HFF-Myc (cell line): Measurements from ENCODE around the gene CIPC.

Experiments used
- DNase-seq: peaks from one replicate; pipeline ENCODE4 v3.0.0-alpha.2; 2011; ENCODE audit warnings: low read depth; ENCODE audit errors: extremely low read depth
- H3K4me3 ChIP-seq: replicated peaks from 2 replicates; pipeline ENCODE4 v1.5.1; 2011; ENCODE audit warnings: low read depth, mild to moderate bottlenecking, control low read depth, low read length
- CTCF ChIP-seq: IDR thresholded peaks from 2 replicates; pipeline ENCODE4 v1.5.1; 2012; ENCODE audit warnings: mild to moderate bottlenecking, low read depth, low read length, control low read depth; ENCODE audit errors: missing control alignments

Gene CIPC

GRCh38 chr14:77097700-77098528 lies at the start of gene CIPC:
Gene CIPC, plus strand, starts transcription at chr14:77098258. Its CDS starts 7,451 bp downstream, at chr14:77105709.
- no peak for TF ChIP-seq CTCF
- peak; percentile 94 for DNase-seq
- peak within 1 kb of the TSS; percentile 87 for H3K4me3 ChIP-seq

- TF ChIP-seq CTCF: no peak
These were observed 46.9 kb upstream of the CIPC start for GRCh38 chr14:77051116-77051515.

GRCh38 chr14:77052281-77053044 lies 45.6 kb upstream of the CIPC start:
- no peak for DNase-seq
- TF ChIP-seq CTCF: no peak
- no peak overlapping the region for H3K4me3 ChIP-seq

More at GRCh38 chr14:77051116-77051515, 46.9 kb upstream of the CIPC start:
- no peak overlapping the region for H3K4me3 ChIP-seq
- no peak for DNase-seq

GRCh38 chr14:77053046-77053841 lies 44.8 kb upstream of the CIPC start:
- no peak for DNase-seq
- H3K4me3 ChIP-seq: no peak overlapping the region
- peak; percentile 87 for TF ChIP-seq CTCF

- H3K4me3 ChIP-seq: no peak overlapping the region
- no peak for DNase-seq
- TF ChIP-seq CTCF: no peak
These were observed 42.8 kb upstream of the CIPC start for GRCh38 chr14:77055306-77055705.

GRCh38 chr14:77055981-77056380 lies 42.1 kb upstream of the CIPC start:
- no peak for TF ChIP-seq CTCF
- DNase-seq: no peak
- no peak overlapping the region for H3K4me3 ChIP-seq
